GM12873 (cell line): ENCODE measurements around the gene GGACT.

Experiments
- TF ChIP-seq, protein P1 (sequence below): IDR thresholded peaks from 2 replicates; pipeline ENCODE4 v1.5.1; 2012; ENCODE audit warnings: low read depth, mild to moderate bottlenecking, moderate library complexity, low read length, control low read depth; ENCODE audit not compliant: insufficient read depth; ENCODE audit errors: missing control alignments

Gene GGACT

DNA sequence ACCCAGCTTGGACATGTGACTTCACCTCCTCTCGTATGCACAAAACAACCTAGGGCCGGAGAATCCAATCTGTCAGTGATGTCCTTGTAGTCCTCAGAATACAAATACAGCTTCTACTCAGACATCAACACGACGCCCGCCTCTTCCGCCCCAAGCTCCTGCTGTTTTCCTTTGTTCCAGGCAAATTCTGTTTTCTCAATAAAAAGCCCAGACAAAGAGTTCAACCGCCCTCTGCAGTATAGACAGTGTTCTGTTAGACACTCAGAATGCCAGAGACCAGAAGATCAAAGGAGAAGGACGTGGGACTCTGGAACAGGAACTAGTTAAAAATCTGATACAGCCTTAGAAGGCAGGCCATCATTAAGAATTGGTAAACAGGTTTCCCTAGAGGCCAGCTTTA lies 42.0 kb upstream of the GGACT start:
- TF ChIP-seq, protein P1, sequence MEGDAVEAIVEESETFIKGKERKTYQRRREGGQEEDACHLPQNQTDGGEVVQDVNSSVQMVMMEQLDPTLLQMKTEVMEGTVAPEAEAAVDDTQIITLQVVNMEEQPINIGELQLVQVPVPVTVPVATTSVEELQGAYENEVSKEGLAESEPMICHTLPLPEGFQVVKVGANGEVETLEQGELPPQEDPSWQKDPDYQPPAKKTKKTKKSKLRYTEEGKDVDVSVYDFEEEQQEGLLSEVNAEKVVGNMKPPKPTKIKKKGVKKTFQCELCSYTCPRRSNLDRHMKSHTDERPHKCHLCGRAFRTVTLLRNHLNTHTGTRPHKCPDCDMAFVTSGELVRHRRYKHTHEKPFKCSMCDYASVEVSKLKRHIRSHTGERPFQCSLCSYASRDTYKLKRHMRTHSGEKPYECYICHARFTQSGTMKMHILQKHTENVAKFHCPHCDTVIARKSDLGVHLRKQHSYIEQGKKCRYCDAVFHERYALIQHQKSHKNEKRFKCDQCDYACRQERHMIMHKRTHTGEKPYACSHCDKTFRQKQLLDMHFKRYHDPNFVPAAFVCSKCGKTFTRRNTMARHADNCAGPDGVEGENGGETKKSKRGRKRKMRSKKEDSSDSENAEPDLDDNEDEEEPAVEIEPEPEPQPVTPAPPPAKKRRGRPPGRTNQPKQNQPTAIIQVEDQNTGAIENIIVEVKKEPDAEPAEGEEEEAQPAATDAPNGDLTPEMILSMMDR: no peak

DNA sequence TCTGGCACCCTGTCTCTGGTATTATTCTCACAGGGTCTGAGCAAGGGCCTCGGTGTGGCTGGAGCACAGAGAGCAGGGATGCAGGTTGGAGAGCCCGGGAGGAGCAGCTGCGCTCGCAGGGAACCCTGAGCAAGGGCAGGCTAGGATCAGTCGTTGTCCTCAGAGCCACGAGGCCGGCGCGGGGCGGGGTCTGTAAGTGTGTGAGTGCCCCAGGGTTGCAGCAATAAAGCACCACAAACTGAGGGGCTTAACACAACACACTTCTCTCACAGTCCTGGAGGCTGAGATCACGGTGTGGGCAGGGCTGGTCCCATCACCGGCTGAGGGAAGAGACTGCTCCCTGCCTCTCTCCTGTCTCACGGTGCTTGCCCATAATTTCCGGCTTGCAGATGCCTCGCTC lies 38.5 kb upstream of the GGACT start:
- TF ChIP-seq, protein P1: no peak

DNA sequence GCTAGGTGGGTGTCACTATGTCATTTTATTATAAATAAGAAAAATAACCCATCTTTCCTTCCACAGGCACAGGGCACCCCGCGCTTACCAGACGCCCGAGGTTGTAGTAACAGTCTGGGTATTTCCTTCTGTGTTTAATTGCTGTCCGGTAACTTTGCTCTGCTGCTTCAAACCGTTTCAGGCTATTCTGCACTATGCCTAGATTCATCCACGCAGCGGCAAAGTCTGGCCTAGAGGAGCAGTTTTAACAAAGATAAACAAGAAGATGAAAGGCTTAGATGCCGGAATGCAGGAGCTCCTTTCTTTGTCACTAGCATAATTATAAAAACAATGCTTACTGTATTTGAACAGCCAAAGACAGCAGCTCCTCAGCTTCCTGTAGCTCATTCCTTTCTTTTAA lies 36.9 kb upstream of the GGACT start:
- TF ChIP-seq, protein P1: no peak

DNA sequence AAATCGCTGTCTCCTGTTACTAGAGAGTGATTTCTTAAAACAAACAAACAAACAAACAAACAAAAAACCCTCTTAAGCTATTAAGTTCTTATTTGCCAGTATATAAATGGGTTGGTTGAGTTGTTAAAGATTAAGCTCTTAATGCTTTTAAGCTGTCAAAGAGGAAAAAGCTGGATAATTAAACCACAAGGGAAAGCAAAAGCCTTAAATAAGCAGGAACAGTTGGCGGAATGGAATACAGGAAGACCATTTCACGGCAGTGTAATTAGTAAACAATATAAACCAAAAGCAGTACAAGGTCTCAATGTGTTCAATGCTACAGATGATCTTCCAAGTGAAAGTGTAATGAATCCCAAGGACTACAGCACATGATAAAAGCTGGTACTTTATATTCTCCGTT lies 32.2 kb upstream of the GGACT start:
- TF ChIP-seq, protein P1: no peak

DNA sequence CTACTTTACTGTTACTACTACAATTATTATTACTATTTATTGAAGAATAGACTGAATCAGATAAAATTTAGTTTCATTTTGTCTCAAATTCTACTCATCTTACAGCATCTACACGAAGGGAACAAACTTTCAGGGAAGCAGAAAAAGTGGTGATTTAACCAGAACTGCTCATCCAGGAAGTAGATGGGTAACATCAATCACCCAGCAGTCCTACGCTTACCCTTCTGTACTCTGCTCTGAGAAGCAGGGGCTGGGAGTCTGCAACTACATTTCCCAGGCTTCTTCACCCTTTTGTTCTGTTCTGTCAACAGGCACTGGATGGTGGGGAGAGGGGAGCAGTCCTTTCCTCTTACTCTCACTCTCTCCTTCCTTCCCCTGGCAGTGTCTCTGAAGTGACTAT lies 31.4 kb upstream of the GGACT start:
- TF ChIP-seq, protein P1: no peak

DNA sequence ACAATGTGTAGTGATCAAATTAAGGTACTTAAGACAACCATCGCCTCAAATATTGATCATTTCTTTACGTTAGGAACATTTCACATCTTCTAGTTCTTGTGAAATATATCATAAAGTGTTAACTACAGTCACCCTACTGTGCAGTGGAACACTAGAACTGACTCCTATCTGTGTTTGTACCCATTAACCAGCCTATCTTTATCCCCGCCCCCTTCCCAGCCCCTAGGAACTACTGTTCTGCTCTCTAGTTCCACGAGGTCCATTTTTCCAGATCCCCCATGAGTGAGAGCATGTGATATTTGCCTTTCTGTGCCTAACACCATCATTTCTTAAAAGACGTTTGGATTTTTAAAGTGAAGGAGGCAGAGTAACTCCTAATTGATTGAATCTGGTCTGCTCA lies 24.4 kb upstream of the GGACT start:
- TF ChIP-seq, protein P1: no peak

DNA sequence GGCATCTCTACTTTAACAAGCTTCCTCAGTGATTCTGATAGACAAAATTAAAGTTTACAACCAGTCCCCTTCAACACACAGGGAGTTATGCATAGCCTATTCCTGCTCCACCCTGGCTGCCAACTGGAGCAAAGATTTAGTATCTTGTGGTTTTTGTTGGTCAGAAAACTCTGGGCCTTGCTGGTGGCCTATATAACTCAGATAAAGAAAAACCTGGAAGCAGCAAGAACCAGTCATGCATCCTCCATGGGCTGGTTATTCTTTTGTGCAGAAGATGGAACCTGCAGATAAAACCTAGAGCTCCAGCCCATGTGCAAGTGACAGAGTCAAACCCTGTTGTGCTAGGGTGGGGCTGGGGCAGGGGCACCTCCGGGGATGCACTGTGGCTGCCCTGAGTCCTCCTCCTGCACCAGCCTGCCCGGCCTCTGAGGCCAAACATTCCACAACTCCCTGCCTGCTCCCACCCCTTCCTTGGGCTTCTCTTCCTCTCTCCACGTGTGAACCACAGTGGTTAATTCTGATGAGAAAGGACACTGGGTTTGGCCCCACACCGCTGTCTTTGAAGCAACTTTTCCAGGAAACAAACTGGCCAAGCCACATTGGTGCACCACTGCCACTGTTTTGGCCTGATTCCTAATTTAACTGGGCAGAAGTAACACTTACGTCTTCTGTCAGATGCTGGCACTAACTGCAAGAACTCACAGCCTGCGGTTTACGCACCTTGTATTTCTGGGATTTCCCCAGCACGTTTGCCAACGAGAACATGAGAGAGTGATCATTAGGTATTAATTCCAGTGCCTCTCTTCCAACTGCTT lies 23.3 kb upstream of the GGACT start:
- TF ChIP-seq, protein P1: no peak
